SK-N-SH (cell line): ENCODE data around the gene TUBD1. TPM values are rescaled to one million over a fixed set of nuclear protein-coding genes. Genes with fewer than 3 reads are reported as not detected.

Source experiments
- CTCF ChIA-PET: fragments of 300-600, 350-600 bp; formaldehyde crosslinking; extraction: SDS; loops from one replicate; lab custom pipeline; 2021; lab: Yijun Ruan, JAX
- POLR2A ChIA-PET: fragments of 350-600 bp; sonication (Branson Sonifier 250); formaldehyde crosslinking; extraction: SDS; loops from one replicate; lab custom pipeline; 2020; ENCODE audit warnings: antibody characterized with exemption, inconsistent platforms; lab: Yijun Ruan, JAX
- DNase-seq: peaks from one replicate; pipeline ENCODE4 v3.0.0; 2012
- H2AFZ ChIP-seq: fragments of 200-600 bp; sonication (generic); 2 replicates; pipeline ENCODE4 v1.8.1; 2016; ENCODE audit warnings: antibody characterized with exemption, mild to moderate bottlenecking, low read depth
- H3F3A ChIP-seq: fragments of 200-600 bp; sonication (generic); replicated peaks from 2 replicates; pipeline ENCODE3; 2016; ENCODE audit warnings: antibody characterized with exemption, mild to moderate bottlenecking; ENCODE audit not compliant: insufficient read depth
- H3K27ac ChIP-seq, 2 experiments: fragments of 200-500 bp in 1 of 2; fragments of 200-600 bp in 1 of 2; sonication (Bioruptor generic) in 1 of 2; sonication (generic), shearing (Covaris generic) in 1 of 2; 2 replicates each; pipeline versions ENCODE4 v1.5.1 to v1.6.1; 2014 to 2016; ENCODE audit warnings: low read depth in 2 of 2, inconsistent platforms in 1 of 2, low read length in 1 of 2, mild to moderate bottlenecking in 1 of 2, mixed read lengths in 1 of 2
- H3K27me3 ChIP-seq: fragments of 200-600 bp; sonication (generic), shearing (Covaris generic); 2 replicates; pipeline ENCODE4 v1.6.1; 2016; ENCODE audit warnings: mixed run types; ENCODE audit not compliant: insufficient read depth
- H3K36me3 ChIP-seq, 2 experiments: fragments of 200-500 bp in 1 of 2; fragments of 200-600 bp in 1 of 2; sonication (Bioruptor generic) in 1 of 2; sonication (generic) in 1 of 2; replicated peaks in 1 of 2; 2 replicates each; pipeline versions ENCODE3 to v1.5.1; 2014 to 2016; ENCODE audit warnings: low read length in 1 of 2, mild to moderate bottlenecking in 1 of 2; ENCODE audit not compliant: insufficient read depth in 2 of 2, control insufficient read depth in 1 of 2
- H3K4me1 ChIP-seq, 2 experiments: fragments of 200-500 bp in 1 of 2; fragments of 200-600 bp in 1 of 2; sonication (Bioruptor generic) in 1 of 2; sonication (generic), shearing (Covaris generic) in 1 of 2; 2 replicates each; pipeline versions ENCODE4 v1.5.1 to v1.6.1; 2014 to 2016; ENCODE audit warnings: low read depth in 1 of 2, low read length in 1 of 2, mixed run types in 1 of 2; ENCODE audit not compliant: insufficient read depth in 2 of 2, control insufficient read depth in 1 of 2
- H3K4me2 ChIP-seq: fragments of 200-600 bp; sonication (generic), shearing (Covaris generic); 2 replicates; pipeline ENCODE4 v1.6.1; 2017; ENCODE audit warnings: mixed run types
- H3K4me3 ChIP-seq, 2 experiments: fragments of 200-500 bp in 1 of 2; fragments of 200-600 bp in 1 of 2; sonication (Bioruptor generic) in 1 of 2; sonication (generic), shearing (Covaris generic) in 1 of 2; 2 replicates each; pipeline versions ENCODE4 v1.5.1 to v1.8.1; 2014 to 2016; ENCODE audit warnings: low read depth in 2 of 2, inconsistent platforms in 1 of 2, low read length in 1 of 2, mild to moderate bottlenecking in 1 of 2, mixed read lengths in 1 of 2, moderate library complexity in 1 of 2
- H3K79me2 ChIP-seq: fragments of 200-600 bp; sonication (generic); 2 replicates; pipeline ENCODE4 v1.8.1; 2017; ENCODE audit warnings: mild to moderate bottlenecking; ENCODE audit not compliant: insufficient read depth
- H3K9ac ChIP-seq: fragments of 200-600 bp; sonication (generic); 2 replicates; pipeline ENCODE4 v1.6.1; 2017; ENCODE audit warnings: mixed run types
- H3K9me2 ChIP-seq: fragments of 200-600 bp; sonication (generic); 2 replicates; pipeline ENCODE4 v1.6.1; 2017; ENCODE audit warnings: mixed run types
- H3K9me3 ChIP-seq: fragments of 200-600 bp; sonication (generic); 2 replicates; pipeline ENCODE4 v1.6.1; 2017; ENCODE audit warnings: mixed run types, mild to moderate bottlenecking, moderate library complexity
- H4K20me1 ChIP-seq: fragments of 200-600 bp; sonication (generic); 2 replicates; pipeline ENCODE4 v1.6.1; 2017; ENCODE audit warnings: mild to moderate bottlenecking, mixed run types; ENCODE audit not compliant: insufficient read depth
- EP300 ChIP-seq, 2 experiments: IDR thresholded peaks; 2 replicates each; pipeline versions ENCODE4 v1.4.0 to v1.6.1; 2012; ENCODE audit warnings: borderline replicate concordance in 1 of 2, low read depth in 1 of 2, low read length in 1 of 2
- EZH2phosphoT487 ChIP-seq: fragments of 200-600 bp; sonication (generic); IDR thresholded peaks from 2 replicates; pipeline ENCODE4 v1.6.1; 2017; ENCODE audit warnings: low read depth, mixed run types, mild to moderate bottlenecking, antibody characterized with exemption, moderate library complexity, borderline replicate concordance
- FOSL2 ChIP-seq: IDR thresholded peaks from 2 replicates; pipeline ENCODE4 v1.4.0; 2012; ENCODE audit warnings: low read depth, mild to moderate bottlenecking, moderate library complexity, borderline replicate concordance
- IRF3 ChIP-seq: fragments of 150-350 bp; IDR thresholded peaks from 2 replicates; pipeline ENCODE4 v1.6.1; 2016; ENCODE audit warnings: mild to moderate bottlenecking, low read depth, low read length
- MAX ChIP-seq: IDR thresholded peaks from 2 replicates; pipeline ENCODE4 v1.4.0; 2012; ENCODE audit warnings: low read depth
- PBX3 ChIP-seq: IDR thresholded peaks from 2 replicates; pipeline ENCODE4; 2012
- REST ChIP-seq: IDR thresholded peaks from 2 replicates; pipeline ENCODE4 v1.6.1; 2012; ENCODE audit warnings: mild to moderate bottlenecking, low read depth, low read length, moderate library complexity
- RXRA ChIP-seq: IDR thresholded peaks from 2 replicates; pipeline ENCODE4 v1.4.0; 2012; ENCODE audit warnings: low read depth, mild to moderate bottlenecking, borderline replicate concordance
- SIN3A ChIP-seq: IDR thresholded peaks from 2 replicates; pipeline ENCODE4 v1.6.1; 2012; ENCODE audit warnings: low read depth, mild to moderate bottlenecking, low read length, moderate library complexity, borderline replicate concordance
- YY1 ChIP-seq: IDR thresholded peaks from 2 replicates; pipeline ENCODE4 v1.4.0; 2012; ENCODE audit warnings: low read depth, mild to moderate bottlenecking
- WGBS: methylation state at CpG from one replicate; pipeline ENCODE4 v1.1.6; 2017; ENCODE audit warnings: low lambda C conversion rate; 5-methylcytosine and 5-hydroxymethylcytosine counted together
- polyA plus RNA-seq, 3 experiments: library from polyadenylated mRNA; depleted of rRNA; stranded (reverse); fragments of >200 nt; gene quantifications; 2 replicates each; pipeline ENCODE4 v1.2.3, GENCODE V29; 2012

The TUBD1 gene
- polyA plus RNA-seq, 1 of the 3 experiments (the other 2 are of a cell fraction): 3.2 TPM

GRCh38 chr17:59830846-59831486, 61.8 kb downstream of the TUBD1 start:
- no peaks in the 10 kb centered on the region for H3K9me2 ChIP-seq
- CTCF ChIA-PET: interaction anchor here (0.9 to 5.9 kb wide), 5 partner anchors 11 to 78 kb away, joined by 3 to 25 read pairs (median 7); no protein-coding TSS in a partner anchor
- WGBS: 50% methylated on average over 1 of the region's 1 CpG
- no peaks in the 10 kb centered on the region for H4K20me1 ChIP-seq
- peak overlapping the region; percentile 87 to 100; a peak in 3 of 4 replicates for H3K27ac ChIP-seq
- H3K79me2 ChIP-seq: peaks cover 92% of the 10 kb centered on the region
- H3K27me3 ChIP-seq: no peaks in the 10 kb centered on the region
- peaks cover 0 to 4% of the 10 kb centered on the region in 2 experiments for H3K36me3 ChIP-seq
- no peak overlapping the region for H3K4me3 ChIP-seq
- TF ChIP-seq REST (no peak), PBX3 (no peak), EZH2phosphoT487 (no peak), SIN3A (no peak), IRF3 (no peak), EP300 (IDR thresholded peaks at IDR 0.05; ENCODE audit: borderline replicate concordance in 1 of 2, low read depth in 1 of 2, low read length in 1 of 2) (no peak), FOSL2 (no peak), RXRA (no peak), YY1 (no peak), MAX (no peak)
- H3K4me2 ChIP-seq: peak overlapping the region; percentile 69; the same call in 1 of the 2 replicates
- DNase-seq: no peak
- no peaks in the 10 kb centered on the region for H3K9me3 ChIP-seq
- H3F3A ChIP-seq: peaks cover 49% of the 10 kb centered on the region
- peak overlapping the region; percentile 95 for H3K9ac ChIP-seq
- POLR2A ChIA-PET: no interaction called here
- H2AFZ ChIP-seq: no peak overlapping the region
- H3K4me1 ChIP-seq: peaks cover 14 to 61% of the 10 kb centered on the region in 2 experiments
